ENCODE results near the gene ERICH3.

DNA sequence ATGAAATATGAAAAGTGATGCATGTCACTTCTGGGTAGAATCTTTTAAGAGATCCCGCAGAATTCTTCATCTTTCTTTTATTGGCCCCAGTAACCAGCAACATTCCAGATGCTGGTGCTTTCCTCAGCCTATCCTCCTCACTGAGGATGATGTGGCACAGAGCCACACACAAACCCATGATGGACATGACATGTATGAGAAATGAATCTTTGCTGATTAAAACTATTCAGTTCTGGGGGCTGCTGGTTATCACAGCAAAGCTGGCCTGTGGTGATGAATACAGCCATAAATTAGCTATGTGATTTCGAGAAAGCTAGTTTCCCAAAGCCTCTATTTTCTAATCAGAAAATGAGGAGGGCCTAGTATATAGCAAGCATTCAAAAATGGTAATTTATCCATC lies 8.3 kb upstream of the ERICH3 start:
- TF ChIP-seq, protein P1, sequence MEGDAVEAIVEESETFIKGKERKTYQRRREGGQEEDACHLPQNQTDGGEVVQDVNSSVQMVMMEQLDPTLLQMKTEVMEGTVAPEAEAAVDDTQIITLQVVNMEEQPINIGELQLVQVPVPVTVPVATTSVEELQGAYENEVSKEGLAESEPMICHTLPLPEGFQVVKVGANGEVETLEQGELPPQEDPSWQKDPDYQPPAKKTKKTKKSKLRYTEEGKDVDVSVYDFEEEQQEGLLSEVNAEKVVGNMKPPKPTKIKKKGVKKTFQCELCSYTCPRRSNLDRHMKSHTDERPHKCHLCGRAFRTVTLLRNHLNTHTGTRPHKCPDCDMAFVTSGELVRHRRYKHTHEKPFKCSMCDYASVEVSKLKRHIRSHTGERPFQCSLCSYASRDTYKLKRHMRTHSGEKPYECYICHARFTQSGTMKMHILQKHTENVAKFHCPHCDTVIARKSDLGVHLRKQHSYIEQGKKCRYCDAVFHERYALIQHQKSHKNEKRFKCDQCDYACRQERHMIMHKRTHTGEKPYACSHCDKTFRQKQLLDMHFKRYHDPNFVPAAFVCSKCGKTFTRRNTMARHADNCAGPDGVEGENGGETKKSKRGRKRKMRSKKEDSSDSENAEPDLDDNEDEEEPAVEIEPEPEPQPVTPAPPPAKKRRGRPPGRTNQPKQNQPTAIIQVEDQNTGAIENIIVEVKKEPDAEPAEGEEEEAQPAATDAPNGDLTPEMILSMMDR (IDR thresholded peaks at IDR 0.05) = no peak
- TF ChIP-seq POLR2AphosphoS5 (IDR thresholded peaks at IDR 0.05) (no peak), POLR2A (IDR thresholded peaks at IDR 0.05) (no peak)
